ENCODE data around the gene C2orf80. TPM values are rescaled to one million over a fixed set of nuclear protein-coding genes. Genes with fewer than 3 reads are reported as not detected.

Gene C2orf80
- total and polyA plus RNA-seq, 2 donors (not counting 3 experiments of a cell fraction or from before 2014, with no cell fraction given) = not detected

- no peaks in the 10 kb centered on the region for H4K20me1 ChIP-seq (replicated peaks; ENCODE audit: control insufficient read depth, extremely low read depth, insufficient read depth, low read length)
- H3K27me3 ChIP-seq (ENCODE audit: control insufficient read depth in 2 of 2, insufficient read depth in 2 of 2, low read length in 2 of 2) = peaks cover 7 to 11% of the 10 kb centered on the region in 2 experiments
- no peak overlapping the region for H3K4me2 ChIP-seq (ENCODE audit: insufficient read depth, low read length)
- dilution Hi-C loops (cut with MboI; ENCODE audit: extremely low pct_ligation_motif_present, low sequenced_read_pairs) (no loop called here), intact Hi-C loops (cut with micrococcal nuclease) (no loop called here)
- no peak overlapping the region for H3K4me3 ChIP-seq (replicated peaks in 1 of 3; ENCODE audit: insufficient read depth in 1 of 3, low read depth in 1 of 3, low read length in 3 of 3)
- TF ChIP-seq JUN (IDR thresholded peaks at IDR 0.05; ENCODE audit: borderline replicate concordance, insufficient read depth, insufficient read length, low read depth) (no peak), FOS (IDR thresholded peaks at IDR 0.05; ENCODE audit: borderline replicate concordance, insufficient read depth, low read length) (no peak), MYC (IDR thresholded peaks at IDR 0.05; ENCODE audit: low read depth, low read length) (no peak), CTCF (IDR thresholded peaks at IDR 0.05; ENCODE audit: extremely low read depth in 1 of 2, insufficient read depth in 1 of 2, low read depth in 1 of 2, low read length in 2 of 2) (no peak), EZH2 (IDR thresholded peaks at IDR 0.05; ENCODE audit: borderline replicate concordance, low read depth, low read length, severe bottlenecking) (no peak), MAX (IDR thresholded peaks at IDR 0.05; ENCODE audit: insufficient read depth, insufficient read length) (no peak), GATA2 (IDR thresholded peaks at IDR 0.05; ENCODE audit: insufficient read depth, insufficient read length, low read depth, low read length) (no peak), POLR2A (IDR thresholded peaks at IDR 0.05; ENCODE audit: low read depth, low read length) (no peak)
- no peak overlapping the region for H3K9ac ChIP-seq (replicated peaks; ENCODE audit: extremely low read depth, insufficient read depth, low read length)
- H3K36me3 ChIP-seq (ENCODE audit: control insufficient read depth in 2 of 2, extremely low read depth in 1 of 2, insufficient read depth in 2 of 2, low read length in 2 of 2) = no peaks in the 10 kb centered on the region
- H3K9me3 ChIP-seq (replicated peaks; ENCODE audit: control insufficient read depth, insufficient read depth, low read length) = no peaks in the 10 kb centered on the region
- H3K27ac ChIP-seq (ENCODE audit: insufficient read depth, low read depth, low read length) = no peak overlapping the region
- H3K9me1 ChIP-seq (replicated peaks; ENCODE audit: control insufficient read depth, extremely low read depth, insufficient read depth, low read length) = no peaks in the 10 kb centered on the region
- no peak for FAIRE-seq
- DNase-seq (ENCODE audit: low read depth, low spot score) = no peak
- no TSS peak for BruUV-seq (replicated peaks)
- ChIA-PET POLR2A (no interaction called here), CTCF (no interaction called here)
- H3K79me2 ChIP-seq (ENCODE audit: control insufficient read depth, insufficient read depth, low read length) = no peaks in the 10 kb centered on the region
- H2AFZ ChIP-seq (ENCODE audit: low read depth, low read length) = no peak overlapping the region
- H3K4me1 ChIP-seq (ENCODE audit: control insufficient read depth, extremely low read depth, insufficient read depth, low read length) = no peaks in the 10 kb centered on the region
Observed at GRCh38 chr2:208189069-208189809, 591 bp downstream of the C2orf80 start.
